Non-pigmented ciliary epithelial cell (primary cell): ENCODE measurements around the gene ZNF777.
"Not testable (repeated sequence)": the region's sequence is repeated elsewhere in the genome, so short reads cannot be mapped to it uniquely, and the experiment has no call there.

Source experiments
- DNase-seq: peaks from one replicate; pipeline ENCODE4 v3.0.0-alpha.2; 2010; ENCODE audit warnings: low read depth

Gene ZNF777

GRCh38 chr7:149460493-149461277 lies at the start of gene ZNF777:
Gene ZNF777, minus strand, starts transcription at chr7:149461062. Its CDS starts 5,040 bp downstream, at chr7:149456022.
- DNase-seq: peak; percentile 46

DNA sequence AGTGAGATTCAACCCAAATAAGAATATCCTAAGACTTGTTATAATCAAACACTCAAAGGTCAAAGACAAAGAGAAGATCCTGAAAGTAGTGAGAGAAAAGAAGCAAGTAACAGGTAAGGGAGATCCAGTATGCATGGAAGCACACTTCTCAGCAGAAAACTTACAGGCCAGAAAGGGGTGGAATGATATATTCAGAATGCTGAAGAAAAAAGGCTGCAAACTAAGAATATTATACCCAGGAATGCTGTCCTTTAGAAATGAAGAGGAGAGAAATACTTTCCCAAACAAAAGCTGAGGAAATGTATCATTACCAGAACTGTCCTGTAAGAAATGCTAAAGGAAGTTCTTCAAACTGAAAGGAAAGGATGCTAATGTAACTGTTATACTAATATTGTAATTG lies 49.4 kb upstream of the ZNF777 start:
- DNase-seq: no peak

GRCh38 chr7:149509774-149510173 lies 48.9 kb upstream of the ZNF777 start:
- no peak for DNase-seq

GRCh38 chr7:149505551-149505950 lies 44.7 kb upstream of the ZNF777 start:
- no peak for DNase-seq

- DNase-seq: no peak
These were observed 40.8 kb upstream of the ZNF777 start for GRCh38 chr7:149501651-149502050.

GRCh38 chr7:149500910-149501309 lies 40.0 kb upstream of the ZNF777 start:
- no peak for DNase-seq

DNA sequence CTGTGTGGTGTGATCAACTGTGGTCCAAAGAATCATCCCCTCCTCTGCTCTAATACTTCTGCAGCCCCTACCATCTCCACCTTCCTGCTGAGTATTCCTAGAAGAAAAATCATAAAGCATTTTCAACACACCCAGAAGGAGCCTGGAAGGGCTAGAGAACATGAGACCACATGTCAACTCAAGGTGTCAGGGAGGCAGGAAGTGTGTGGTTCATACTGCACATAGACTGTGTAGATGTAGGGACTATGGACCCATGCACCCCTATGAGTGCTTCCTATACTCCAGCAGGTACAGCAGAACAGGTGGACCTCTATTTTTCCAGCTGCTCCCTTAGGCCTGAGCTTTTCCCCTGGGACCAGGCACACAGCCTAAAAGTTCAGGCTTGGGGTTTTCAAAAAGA lies 39.3 kb upstream of the ZNF777 start:
- DNase-seq: no peak

DNA sequence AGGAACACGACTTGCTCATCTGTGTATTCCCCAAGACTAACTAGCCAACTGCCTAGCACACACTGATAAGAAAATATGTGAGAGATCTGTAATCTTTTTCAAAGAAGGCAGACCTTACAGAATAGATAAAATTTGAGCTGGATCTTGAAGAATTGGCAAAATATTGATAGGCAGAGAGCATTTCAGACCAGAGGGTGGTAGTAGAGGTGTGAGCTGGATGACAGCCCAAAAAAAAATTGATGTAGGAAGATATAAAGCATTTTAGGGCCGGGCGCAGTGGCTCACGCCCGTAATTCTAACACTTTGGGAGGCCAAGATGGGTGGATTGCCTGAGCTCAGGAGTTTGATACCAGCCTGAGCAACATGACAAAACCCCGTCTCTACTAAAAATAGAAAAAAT lies 37.9 kb upstream of the ZNF777 start:
- no peak for DNase-seq

DNA sequence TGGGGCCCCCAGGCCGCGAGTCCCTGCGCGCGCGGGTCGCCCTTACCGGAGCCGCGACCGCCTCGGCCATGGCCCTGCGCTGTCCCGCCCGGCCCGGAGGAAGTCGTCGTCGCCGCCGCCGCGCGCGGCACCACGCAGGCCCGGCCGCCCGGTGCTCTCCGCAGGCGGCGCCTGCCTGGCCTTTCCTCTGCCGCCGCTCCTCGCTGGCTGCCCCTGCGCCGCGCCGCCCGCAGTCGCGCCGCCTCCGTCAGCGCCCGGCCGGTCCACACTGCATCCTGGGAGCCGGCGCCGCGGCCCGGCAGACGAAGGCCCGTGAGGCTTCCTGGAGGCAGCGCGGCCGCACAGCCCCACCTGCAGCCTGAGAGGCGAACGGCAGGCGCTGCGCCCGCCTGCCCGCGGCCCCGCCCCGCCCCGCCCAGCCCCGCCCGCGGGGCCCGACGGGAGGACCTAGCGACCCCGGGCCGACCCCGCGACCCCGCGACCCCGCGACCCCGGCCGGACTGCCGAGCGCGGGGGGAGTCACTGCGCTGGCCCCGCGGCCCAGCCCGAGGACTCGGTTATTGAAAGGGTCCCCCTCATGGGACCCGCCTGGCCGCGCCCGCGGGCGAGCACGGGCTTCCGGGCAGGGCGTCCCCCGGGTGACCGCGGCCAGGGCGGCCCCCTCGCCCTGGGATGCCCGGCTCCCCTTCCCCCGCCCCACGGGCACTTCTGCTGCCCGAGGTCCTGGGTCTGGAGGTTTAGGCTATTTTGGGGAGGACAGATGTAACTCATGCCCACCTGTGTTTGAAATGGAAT lies 36.8 kb upstream of the ZNF777 start, which contains the start of gene ZNF746:
ZNF746 (minus strand) TSS at position 343 of the 795 bp plus-strand sequence; CDS start at position 70, 273 bp downstream.
- DNase-seq: peak; percentile 9

GRCh38 chr7:149496642-149497391 lies 36.0 kb upstream of the ZNF777 start:
- no peak for DNase-seq

GRCh38 chr7:149495785-149496641 lies 35.2 kb upstream of the ZNF777 start:
- peak; percentile 58 for DNase-seq

DNA sequence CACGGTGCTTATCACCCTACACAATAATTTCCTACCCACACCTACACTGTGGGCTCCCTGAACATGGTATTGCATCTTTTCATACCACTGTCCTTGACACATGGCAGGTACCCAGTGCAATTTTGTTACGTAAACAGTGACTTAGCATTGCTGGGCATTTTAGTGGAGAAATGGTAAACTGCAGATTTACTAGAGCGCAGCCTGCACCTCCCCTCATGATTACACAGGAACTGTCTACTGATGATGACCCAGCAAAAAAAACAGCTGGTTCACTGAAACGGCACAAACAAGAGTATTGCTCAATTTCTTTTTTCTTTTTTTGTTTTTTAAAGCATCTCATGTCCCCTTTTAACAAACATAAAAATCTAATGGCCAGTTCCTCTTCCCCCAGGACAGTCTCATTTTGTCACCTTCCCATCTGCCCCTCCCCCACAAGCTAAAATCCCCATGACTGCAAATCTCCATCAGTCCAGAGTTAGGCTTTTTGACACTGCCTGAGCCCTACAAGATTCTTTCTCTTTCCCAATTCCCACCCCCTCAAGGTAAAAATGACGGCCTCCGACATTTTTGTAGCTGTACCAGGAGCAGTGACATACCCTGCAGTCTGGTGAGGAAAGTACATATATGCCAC lies 34.0 kb upstream of the ZNF777 start:
- DNase-seq: no peak

DNA sequence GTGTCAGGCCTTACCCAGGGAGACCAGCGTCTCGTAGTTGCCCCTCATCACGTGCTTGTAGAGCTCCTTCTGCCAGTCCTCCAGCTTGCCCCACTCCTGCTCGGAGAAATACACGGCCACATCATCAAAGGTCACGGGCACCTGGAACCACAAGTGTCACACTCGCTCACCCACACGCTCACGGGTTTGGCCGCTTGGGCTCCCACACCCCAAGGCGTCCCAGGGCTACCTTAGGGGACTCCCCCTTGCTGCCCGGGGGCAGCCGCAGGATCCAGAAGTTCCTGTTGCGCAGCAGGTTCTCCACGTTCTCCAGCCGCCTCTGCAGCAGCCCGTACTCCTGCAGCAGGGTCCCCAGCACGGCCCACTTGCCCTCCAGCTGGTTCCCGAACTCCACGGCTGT lies 33.1 kb upstream of the ZNF777 start:
- not testable (repeated sequence) for DNase-seq

DNA sequence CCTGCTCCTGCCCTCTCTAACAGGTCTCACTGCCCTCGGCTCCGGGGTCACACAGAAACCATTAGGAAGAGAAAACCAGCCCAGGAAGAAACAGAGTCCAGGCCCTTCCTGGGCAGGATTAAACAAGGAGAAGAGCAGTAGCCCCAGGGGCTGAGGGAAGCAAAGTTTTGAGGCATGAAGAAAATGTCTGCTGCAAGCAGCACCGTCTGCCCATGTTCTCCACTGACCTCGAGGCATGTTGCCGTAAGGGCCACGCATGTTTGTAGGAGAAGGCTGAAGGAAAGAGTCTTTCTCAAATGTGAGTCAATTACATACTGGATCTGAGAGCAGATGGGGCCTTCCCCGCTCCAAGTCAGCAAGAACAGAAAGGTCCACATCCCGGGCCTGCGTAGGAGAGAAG lies 32.5 kb upstream of the ZNF777 start:
- DNase-seq: no peak

DNA sequence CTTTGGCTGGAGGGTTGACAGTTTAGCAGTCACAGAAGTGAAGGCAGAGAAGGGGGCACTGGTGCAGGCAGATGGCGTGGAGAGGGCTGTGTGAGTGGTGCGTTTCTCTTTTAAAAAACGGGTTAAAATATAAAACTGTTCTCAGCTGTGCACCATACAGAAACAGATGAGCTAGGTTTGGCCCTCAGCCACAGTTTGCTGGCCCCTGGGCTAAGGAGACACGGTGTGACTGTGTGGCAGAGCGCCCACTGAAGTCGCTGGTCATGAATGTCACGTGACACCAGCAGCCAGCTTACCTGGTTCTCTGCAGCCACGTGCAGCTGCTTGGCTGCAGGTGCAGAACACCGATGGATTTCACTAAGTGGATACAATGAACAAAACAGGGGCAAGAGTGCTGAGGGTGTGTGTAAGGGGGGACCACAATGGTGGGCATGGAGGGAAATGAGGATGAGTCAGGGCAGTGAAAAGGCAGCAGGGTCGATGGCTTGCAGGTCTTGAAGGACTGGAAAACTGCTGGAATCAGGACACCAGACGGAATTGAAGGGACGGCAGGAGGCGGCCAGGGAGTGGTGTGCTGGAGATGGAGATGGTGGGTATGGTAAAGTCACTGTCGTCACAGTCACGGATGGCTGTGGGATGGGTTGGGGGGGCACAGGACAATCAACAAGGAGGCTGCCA lies 29.4 kb upstream of the ZNF777 start:
- no peak for DNase-seq

- DNase-seq: no peak
These were observed 28.6 kb upstream of the ZNF777 start for GRCh38 chr7:149489391-149490024.

GRCh38 chr7:149479568-149479967 lies 18.7 kb upstream of the ZNF777 start:
- DNase-seq: no peak

DNA sequence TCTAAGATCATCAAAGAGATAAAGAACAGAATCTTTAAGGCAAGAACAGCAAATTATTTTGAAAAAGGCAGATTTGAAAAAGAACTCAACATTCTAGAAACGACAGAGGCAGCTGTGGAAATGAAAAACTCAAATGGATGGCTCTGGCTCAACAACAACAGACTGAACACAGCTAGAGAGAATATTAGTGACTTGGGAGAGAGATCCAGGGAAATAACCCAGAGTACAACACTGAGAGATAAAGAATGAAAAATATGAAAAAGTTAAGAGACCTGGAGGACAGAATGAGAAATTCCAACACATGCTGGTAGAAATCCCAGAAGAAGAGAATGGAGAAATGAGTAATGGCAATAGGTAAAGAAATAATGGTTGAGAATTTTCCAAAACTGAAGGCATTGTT lies 17.9 kb upstream of the ZNF777 start:
- no peak for DNase-seq

GRCh38 chr7:149477494-149478443 lies 16.9 kb upstream of the ZNF777 start:
- DNase-seq: no peak
